LHCN-M2 (cell line): ENCODE results near the gene TMEM117. TPM values are rescaled to one million over a fixed set of nuclear protein-coding genes. Genes with fewer than 3 reads are reported as not detected.
"Not testable (repeated sequence)": the region's sequence is repeated elsewhere in the genome, so short reads cannot be mapped to it uniquely, and the experiment has no call there.

Experiments used
- DNase-seq: peaks from one replicate; pipeline ENCODE4 v3.0.0-alpha.2; 2012; ENCODE audit warnings: low read depth
- total RNA-seq: library from RNA; depleted of rRNA; stranded (reverse); fragments of >200 nt; gene quantifications from 2 replicates; pipeline ENCODE4 v1.2.3, GENCODE V29; 2014; rRNA removed

Gene TMEM117
- total RNA-seq, 1 experiment from 2014 or later = 12.5 TPM

GRCh38 chr12:44377443-44378187, 541.7 kb downstream of the TMEM117 start:
- DNase-seq = no peak

DNA sequence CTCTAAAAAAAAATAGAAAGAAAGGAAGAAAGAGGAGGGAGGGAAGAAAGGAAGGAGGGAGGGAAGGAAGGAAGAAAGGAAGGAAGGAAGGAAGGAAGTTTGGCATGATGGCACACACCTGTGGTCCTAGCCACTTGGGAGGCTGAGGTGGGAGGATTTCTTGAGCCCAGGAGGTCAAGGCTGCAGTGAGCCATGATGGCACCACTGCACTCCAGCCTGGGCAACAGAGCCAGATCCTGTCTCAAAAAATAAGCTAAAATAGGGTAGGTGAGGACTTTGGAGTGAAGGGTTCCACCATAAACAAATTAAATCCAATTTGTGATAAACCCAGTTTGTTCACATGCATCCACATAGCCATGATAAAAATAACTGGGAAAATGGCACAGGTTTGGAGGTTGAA, 543.2 kb downstream of the TMEM117 start:
- not testable (repeated sequence) for DNase-seq

GRCh38 chr12:44379831-44380230, 544.0 kb downstream of the TMEM117 start:
- DNase-seq = no peak

- DNase-seq = no peak
Measured at GRCh38 chr12:44380861-44381260, 545.0 kb downstream of the TMEM117 start.

- DNase-seq = no peak
Measured at GRCh38 chr12:44381341-44381740, 545.5 kb downstream of the TMEM117 start.

GRCh38 chr12:44384136-44384535, 548.3 kb downstream of the TMEM117 start:
- DNase-seq = no peak

DNA sequence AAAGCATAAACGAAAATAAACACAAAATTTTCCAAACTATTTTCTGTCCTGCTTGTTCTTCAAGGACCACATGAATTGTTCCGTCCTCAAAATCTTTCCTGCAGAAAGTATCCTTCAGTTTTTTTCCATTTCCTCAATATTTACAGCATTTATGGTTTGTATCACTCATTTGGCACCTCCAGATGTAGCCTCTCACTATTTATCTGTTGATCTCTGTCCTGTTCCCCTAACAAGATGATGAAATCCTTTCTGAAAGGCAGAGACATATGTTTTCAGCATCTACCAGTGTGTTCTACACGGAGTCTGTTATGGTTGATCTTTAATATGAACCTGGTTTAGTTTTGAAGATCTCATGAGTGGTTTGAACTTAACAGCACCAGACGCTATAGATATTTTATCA, 550.1 kb downstream of the TMEM117 start:
- DNase-seq = no peak

DNA sequence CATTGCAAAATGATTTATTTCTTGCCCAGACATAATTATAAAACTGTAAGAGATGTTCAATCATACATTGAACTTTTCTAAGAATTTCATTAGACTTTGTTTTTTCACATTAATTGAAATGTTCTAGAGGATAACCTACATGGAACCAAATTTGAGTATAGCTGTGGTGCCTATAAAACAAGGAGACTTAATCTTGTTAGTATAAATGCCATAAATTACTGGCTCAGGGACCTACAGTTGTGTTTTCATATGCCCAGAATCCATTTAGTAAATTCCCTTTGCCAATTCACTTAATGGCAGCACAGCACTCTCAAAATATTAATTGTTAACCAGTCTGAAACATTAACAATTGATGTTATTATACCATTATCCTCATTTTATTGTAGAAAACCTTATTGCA, 551.7 kb downstream of the TMEM117 start:
- DNase-seq = no peak

GRCh38 chr12:44389038-44389437, 553.2 kb downstream of the TMEM117 start:
- no peak for DNase-seq

DNA sequence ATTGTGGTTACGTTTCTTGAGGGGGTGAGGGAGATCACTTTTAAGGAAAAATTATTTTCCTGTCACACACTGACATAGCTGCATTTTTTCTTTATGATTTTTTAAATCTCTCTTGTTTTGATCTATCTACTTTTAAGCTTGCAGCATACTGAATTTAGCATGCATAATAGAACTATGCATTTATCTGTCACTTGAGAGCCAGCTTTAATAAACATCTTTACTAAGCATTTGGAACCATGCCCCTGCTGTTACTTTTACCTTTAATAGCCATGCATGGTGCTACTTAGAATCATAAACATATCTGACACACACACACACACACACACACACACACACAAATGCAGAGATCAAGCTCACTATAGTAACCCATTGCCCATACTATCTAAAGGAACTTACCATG, 554.0 kb downstream of the TMEM117 start:
- DNase-seq = no peak

- no peak for DNase-seq
Measured at GRCh38 chr12:44397631-44398030, 561.8 kb downstream of the TMEM117 start.

DNA sequence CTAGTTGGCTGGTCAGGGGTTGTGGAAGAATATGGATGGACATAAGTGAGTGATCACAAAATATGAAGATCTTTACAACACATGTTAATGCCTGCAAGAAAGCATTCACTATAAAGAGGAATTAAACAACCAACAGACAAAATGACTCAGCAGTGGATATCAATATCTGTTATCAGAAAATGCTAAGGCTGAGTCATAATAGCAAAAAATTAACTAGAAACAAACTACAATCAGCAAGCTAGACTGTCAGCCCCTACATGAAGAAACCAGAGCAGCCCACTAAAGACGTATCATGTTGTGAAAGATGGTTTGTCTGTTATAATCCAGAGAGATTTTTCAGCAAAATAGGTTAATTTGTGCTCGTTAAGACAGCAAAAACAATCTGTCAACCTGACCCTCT, 567.3 kb downstream of the TMEM117 start:
- DNase-seq = no peak

DNA sequence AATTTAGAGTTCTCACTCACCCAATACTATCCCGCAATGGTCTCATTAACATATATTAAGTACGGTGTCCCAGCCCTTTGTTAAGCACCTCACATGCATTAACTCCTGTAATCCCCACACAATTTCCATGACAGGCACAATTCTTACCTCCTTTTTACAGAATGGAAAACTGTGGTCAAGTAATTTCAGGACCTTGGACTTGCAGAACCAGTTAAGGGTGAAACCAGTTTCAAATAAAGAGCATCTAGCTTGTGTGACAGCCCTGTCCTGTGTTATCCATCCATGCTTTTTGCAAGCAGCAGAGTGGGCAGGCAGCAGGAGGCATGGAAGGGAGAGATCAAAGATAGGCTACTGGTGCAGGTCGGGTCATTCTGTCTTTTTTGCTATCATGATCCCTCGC, 569.4 kb downstream of the TMEM117 start:
- no peak for DNase-seq

DNA sequence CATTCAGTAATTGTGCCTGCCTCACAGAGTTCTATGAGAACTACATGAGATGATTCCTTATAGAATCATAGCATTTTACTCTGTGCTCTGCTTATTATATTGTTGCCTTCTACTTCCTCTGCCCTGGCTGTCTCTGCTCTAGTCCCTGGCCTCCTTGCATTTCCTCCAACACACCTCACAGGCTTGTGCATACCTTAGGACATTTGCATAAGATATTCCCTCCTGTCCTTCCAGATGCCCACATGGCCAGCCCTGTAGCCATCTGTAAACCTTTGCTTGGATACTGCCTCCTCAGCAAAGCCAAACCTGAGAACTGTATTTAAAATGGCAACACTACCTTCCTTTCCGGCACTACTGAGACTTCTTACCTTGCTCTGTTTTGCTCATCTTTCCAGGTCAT, 586.7 kb downstream of the TMEM117 start:
- DNase-seq = no peak

GRCh38 chr12:44428825-44429224, 592.9 kb downstream of the TMEM117 start:
- no peak for DNase-seq

GRCh38 chr12:44431647-44432343, 595.9 kb downstream of the TMEM117 start:
- no peak for DNase-seq

GRCh38 chr12:44433659-44434058, 597.8 kb downstream of the TMEM117 start:
- no peak for DNase-seq

DNA sequence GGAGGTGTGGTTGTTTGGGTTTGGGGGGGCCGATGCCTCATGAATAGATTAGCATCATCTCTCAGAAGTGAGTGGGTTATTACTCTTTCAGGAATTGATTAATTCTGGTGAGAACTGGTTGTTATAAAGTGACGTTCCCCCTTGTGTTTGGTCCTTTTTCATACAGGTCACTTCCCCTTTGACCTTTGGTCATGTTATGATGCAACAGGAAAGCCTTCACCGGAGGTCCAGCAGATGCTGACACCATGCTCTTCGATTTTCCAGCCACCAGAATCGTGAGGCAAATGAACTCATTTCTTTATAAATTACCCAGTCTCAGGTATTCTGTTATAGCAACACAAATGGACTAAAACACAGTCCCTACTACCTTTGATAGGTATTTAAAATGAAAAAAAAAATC, 600.9 kb downstream of the TMEM117 start:
- no peak for DNase-seq

Other genes with a start within 250 kb of the TMEM117 start
- gene PUS7L, start 77.3 kb upstream of the TMEM117 start, total RNA-seq = 44.9 and 52.8 TPM in 2 replicates
- 41.0 and 41.6 TPM in 2 replicates for gene IRAK4, start 77.1 kb upstream of the TMEM117 start, total RNA-seq
- gene TWF1, start 29.8 kb upstream of the TMEM117 start, total RNA-seq = 211 and 248 TPM in 2 replicates